HEK293T (cell line): Measurements from ENCODE around the gene SMIM3.

Experiments
- ARNT ChIP-seq: fragments of 450-650 bp; IDR thresholded peaks from 2 replicates; pipeline ENCODE4 v1.6.1; 2017; ENCODE audit warnings: mild to moderate bottlenecking
- ELF4 ChIP-seq: fragments of 450-650 bp; IDR thresholded peaks from 2 replicates; pipeline ENCODE4 v1.6.1; 2017; ENCODE audit warnings: antibody characterized with exemption
- FOXK2 ChIP-seq: fragments of 450-650 bp; IDR thresholded peaks from 2 replicates; pipeline ENCODE4 v1.6.1; 2016; ENCODE audit warnings: mild to moderate bottlenecking
- FOXM1 ChIP-seq: fragments of 450-650 bp; IDR thresholded peaks from 2 replicates; pipeline ENCODE4 v1.6.1; 2017; ENCODE audit warnings: mild to moderate bottlenecking, borderline replicate concordance
- L3MBTL2 ChIP-seq: fragments of 450-650 bp; conservative IDR thresholded peaks from 2 replicates; pipeline ENCODE4 v1.6.1; 2016; ENCODE audit warnings: mild to moderate bottlenecking
- NFRKB ChIP-seq: fragments of 450-650 bp; IDR thresholded peaks from 2 replicates; pipeline ENCODE4 v1.6.1; 2016; ENCODE audit warnings: mild to moderate bottlenecking, moderate library complexity
- SP1 ChIP-seq: fragments of 450-650 bp; IDR thresholded peaks from 2 replicates; pipeline ENCODE4 v1.6.1; 2017
- SUZ12 ChIP-seq: fragments of 450-650 bp; IDR thresholded peaks from 2 replicates; pipeline ENCODE4 v1.6.1; 2016; ENCODE audit warnings: mild to moderate bottlenecking
- TARDBP ChIP-seq: fragments of 450-650 bp; IDR thresholded peaks from 2 replicates; pipeline ENCODE4 v1.6.1; 2016
- ZNF384 ChIP-seq: fragments of 450-650 bp; IDR thresholded peaks from 2 replicates; pipeline ENCODE4 v1.6.1; 2016

GRCh38 chr5:150788977-150789376 is 10.4 kb downstream of the SMIM3 start:
- TF ChIP-seq L3MBTL2 (no peak), SP1 (no peak), FOXM1 (no peak), FOXK2 (no peak), NFRKB (no peak), TARDBP (no peak), ZNF384 (no peak), ELF4 (no peak), SUZ12 (no peak), ARNT (no peak)
